Thyroid gland (tissue), 4 donors: ENCODE data around the gene SLC6A1. TPM values are rescaled to one million over a fixed set of nuclear protein-coding genes. Genes with fewer than 3 reads are reported as not detected.

ENCODE experiments used
- DNase-seq, 2 donors: peaks; one replicate each; pipeline ENCODE4 v3.0.0-alpha.2; 2019
- H3K27ac ChIP-seq, 3 donors: fragments of 200-600 bp; sonication (generic); 1 replicate in 2 of 3; 2 replicates in 1 of 3; pipeline ENCODE4 v1.5.1; 2016 to 2019; ENCODE audit warnings: mild to moderate bottlenecking in 1 of 3, moderate library complexity in 1 of 3
- H3K27me3 ChIP-seq: fragments of 200-600 bp; sonication (generic); one replicate; pipeline ENCODE4 v1.5.1; 2019
- H3K36me3 ChIP-seq, 2 donors: fragments of 200-600 bp; sonication (generic); one replicate each; pipeline ENCODE4 v1.5.1; 2016 to 2019
- H3K4me1 ChIP-seq, 2 donors: fragments of 200-600 bp; sonication (generic); one replicate each; pipeline ENCODE4 v1.5.1; 2017 to 2019
- H3K4me3 ChIP-seq, 3 donors: fragments of 200-600 bp; sonication (generic); replicated peaks in 1 of 3; 1 replicate in 2 of 3; 2 replicates in 1 of 3; pipeline ENCODE4 v1.5.1; 2016; ENCODE audit warnings: mild to moderate bottlenecking in 1 of 3
- H3K9me3 ChIP-seq: fragments of 200-600 bp; sonication (generic); one replicate; pipeline ENCODE4 v1.5.1; 2017
- CTCF ChIP-seq, 6 experiments: fragments of 200-600 bp in 3 of 6; fragments of 450-650 bp in 3 of 6; sonication (generic) in 3 of 6; IDR thresholded peaks; one replicate each; pipeline ENCODE4 v1.5.1; 2016 to 2019; ENCODE audit warnings: antibody characterized with exemption in 6 of 6, mild to moderate bottlenecking in 2 of 6, inconsistent platforms in 1 of 6, moderate library complexity in 1 of 6
- POLR2A ChIP-seq, 2 donors: fragments of 450-650 bp; IDR thresholded peaks; one replicate each; pipeline ENCODE4 v1.6.1; 2017; ENCODE audit warnings: antibody characterized with exemption in 2 of 2, mild to moderate bottlenecking in 2 of 2, moderate library complexity in 1 of 2
- WGBS, 2 donors: methylation state at CpG; one replicate each; pipeline ENCODE4 v1.1.5; 2017; 5-methylcytosine and 5-hydroxymethylcytosine counted together
- intact Hi-C: fragments of 100-400 bp; cut with DNase I; formaldehyde crosslinking; loops from one replicate; pipeline ENCODE4 v1.15.1; 2023
- total RNA-seq, 4 donors: library from RNA; depleted of rRNA; stranded (reverse); fragments of >200 nt; gene quantifications; one replicate each; pipeline ENCODE4 v1.2.3, GENCODE V29; 2016

SLC6A1 gene
- total RNA-seq, 4 donors from 2014 or later: 0.27 to 1.3 TPM; not detected in 2

DNA sequence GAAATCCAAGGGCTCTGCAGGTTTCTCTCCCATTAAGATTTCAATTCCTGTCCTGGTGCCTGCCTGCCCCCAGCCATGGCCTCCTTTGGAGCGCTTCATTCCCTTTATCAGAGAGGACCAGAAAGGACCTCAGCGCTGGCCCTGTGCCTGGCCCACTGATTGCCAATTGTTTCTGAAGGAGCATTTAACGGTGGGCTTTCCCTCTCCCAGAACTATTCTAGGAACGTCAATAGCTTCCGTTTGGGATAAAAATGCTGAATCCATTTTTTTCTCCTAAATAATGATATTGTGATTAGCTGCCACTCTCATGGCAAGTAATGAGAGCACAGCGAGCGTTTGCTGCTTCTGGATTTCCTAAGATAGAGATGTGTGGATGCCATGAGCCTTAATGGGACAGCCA is 12.2 kb upstream of the SLC6A1 start:
- Histone ChIP-seq H3K9me3 (no peaks in the 10 kb centered on the region), H3K27me3 (no peaks in the 10 kb centered on the region), H3K27ac (no peak overlapping the region), H3K4me3 (no peak overlapping the region), H3K36me3 (no peaks in the 10 kb centered on the region), H3K4me1 (peaks cover 18 to 23% of the 10 kb centered on the region in 2 donors)
- TF ChIP-seq POLR2A (IDR thresholded peaks at IDR 0.05) (no peak), CTCF (IDR thresholded peaks at IDR 0.05) (no peak)
- WGBS, 2 donors: 65 to 71% methylated on average over 7 of the region's 7 CpGs
- intact Hi-C loops: no loop called here
- no peak for DNase-seq

DNA sequence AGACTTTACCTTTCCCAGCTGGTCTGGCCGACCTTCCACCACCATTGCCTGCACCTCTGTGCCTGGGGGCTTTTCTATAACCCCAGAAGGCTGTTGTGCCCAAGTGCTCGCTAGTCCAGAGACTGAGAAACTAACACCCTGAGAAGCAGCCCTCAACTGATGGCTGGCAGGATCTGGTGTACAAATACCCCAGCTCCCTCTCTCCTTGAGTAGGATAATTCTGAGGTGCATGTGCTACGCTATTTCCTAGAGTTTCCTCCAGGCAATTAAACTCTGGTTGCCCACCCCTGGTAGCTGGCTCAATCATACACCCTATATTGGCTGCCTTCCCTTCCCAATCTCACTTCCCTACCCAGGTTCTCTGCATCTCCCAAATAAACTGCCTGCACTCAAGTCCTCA is 11.5 kb upstream of the SLC6A1 start:
- no peak for TF ChIP-seq POLR2A (IDR thresholded peaks at IDR 0.05)
- TF ChIP-seq CTCF (IDR thresholded peaks at IDR 0.05): no peak
- H3K9me3 ChIP-seq: no peaks in the 10 kb centered on the region
- no peaks in the 10 kb centered on the region for H3K27me3 ChIP-seq
- H3K27ac ChIP-seq: no peak overlapping the region
- H3K36me3 ChIP-seq: no peaks in the 10 kb centered on the region
- H3K4me1 ChIP-seq: peaks cover 18 to 26% of the 10 kb centered on the region in 2 donors
- no peak for DNase-seq
- H3K4me3 ChIP-seq: no peak overlapping the region
- intact Hi-C loops: no loop called here
- WGBS, 2 donors: 73 to 80% methylated on average over 3 of the region's 3 CpGs

GRCh38 chr3:10981961-10982360 is 10.6 kb upstream of the SLC6A1 start:
- Histone ChIP-seq H3K9me3 (no peaks in the 10 kb centered on the region), H3K27ac (no peak overlapping the region), H3K36me3 (no peaks in the 10 kb centered on the region), H3K27me3 (no peaks in the 10 kb centered on the region), H3K4me3 (no peak overlapping the region), H3K4me1 (peaks cover 18 to 26% of the 10 kb centered on the region in 2 donors)
- intact Hi-C loops: no loop called here
- DNase-seq: no peak
- TF ChIP-seq POLR2A (IDR thresholded peaks at IDR 0.05) (no peak), CTCF (IDR thresholded peaks at IDR 0.05) (no peak)
- WGBS, 2 donors: 39 to 49% methylated on average over 5 of the region's 5 CpGs

DNA sequence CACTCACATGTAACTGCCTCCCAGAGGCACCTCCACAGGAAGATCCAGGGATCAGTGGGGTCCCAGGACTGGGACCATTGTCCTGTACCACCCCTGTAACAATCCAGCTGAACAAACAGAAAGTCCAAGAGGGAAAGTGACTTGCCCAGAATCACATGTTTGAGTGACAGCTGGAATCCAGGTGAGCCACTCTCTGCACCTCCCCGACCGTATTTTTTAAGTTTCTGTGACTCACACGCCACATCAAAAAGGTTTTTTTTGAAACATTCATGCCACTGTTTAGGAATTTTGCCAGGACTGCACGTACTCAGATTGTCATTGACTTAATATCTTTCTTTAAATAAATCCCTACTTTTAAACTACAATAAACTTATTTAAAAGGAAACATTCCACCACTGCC is 9.8 kb upstream of the SLC6A1 start:
- no peak for DNase-seq
- no peak overlapping the region for H3K4me3 ChIP-seq
- 6 to 9% methylated on average over 4 of the region's 4 CpGs for WGBS, 2 donors

More for the DNA sequence above, 9.8 kb upstream of the SLC6A1 start:
- H3K9me3 ChIP-seq: no peaks in the 10 kb centered on the region
- H3K4me1 ChIP-seq: peaks cover 18 to 26% of the 10 kb centered on the region in 2 donors
- TF ChIP-seq POLR2A (IDR thresholded peaks at IDR 0.05) (no peak), CTCF (IDR thresholded peaks at IDR 0.05) (no peak)
- no peak overlapping the region for H3K27ac ChIP-seq
- no peaks in the 10 kb centered on the region for H3K36me3 ChIP-seq
- no peaks in the 10 kb centered on the region for H3K27me3 ChIP-seq
- intact Hi-C loops: no loop called here
